CD14-positive monocyte (primary cell): ENCODE results near the gene RAB20. TPM values are rescaled to one million over a fixed set of nuclear protein-coding genes. Genes with fewer than 3 reads are reported as not detected.

Source experiments
- DNase-seq, 3 donors: peaks; one replicate each; pipeline ENCODE4 v3.0.0-alpha.2; 2011 to 2022
- H2AFZ ChIP-seq: 2 replicates; pipeline ENCODE4 v1.6.0; 2012; ENCODE audit warnings: mild to moderate bottlenecking, low read depth, low read length, inconsistent platforms; ENCODE audit not compliant: insufficient read depth, poor library complexity, severe bottlenecking
- H3K27ac ChIP-seq, 2 donors: 1 replicate in 1 of 2; 2 replicates in 1 of 2; pipeline ENCODE4 v1.5.1; 2012 to 2013; ENCODE audit warnings: low read length in 2 of 2, control low read depth in 1 of 2, inconsistent platforms in 1 of 2, low read depth in 1 of 2, mild to moderate bottlenecking in 1 of 2
- H3K27me3 ChIP-seq, 2 donors: one replicate each; pipeline versions ENCODE4 v1.6.0 to v1.6.1; 2011 to 2013; ENCODE audit warnings: low read length in 2 of 2; ENCODE audit not compliant: control insufficient read depth in 2 of 2, insufficient read depth in 2 of 2
- H3K36me3 ChIP-seq, 2 donors: replicated peaks in 1 of 2; 1 replicate in 1 of 2; 2 replicates in 1 of 2; pipeline versions ENCODE4 v1.5.1 to v1.6.1; 2012 to 2013; ENCODE audit warnings: low read length in 2 of 2, control low read depth in 1 of 2, inconsistent platforms in 1 of 2, mild to moderate bottlenecking in 1 of 2; ENCODE audit not compliant: insufficient read depth in 2 of 2, control insufficient read depth in 1 of 2
- H3K4me1 ChIP-seq, 2 donors: 1 replicate in 1 of 2; 2 replicates in 1 of 2; pipeline versions ENCODE4 v1.5.1 to v1.6.1; 2012 to 2013; ENCODE audit warnings: low read length in 2 of 2, control low read depth in 1 of 2, inconsistent platforms in 1 of 2, mild to moderate bottlenecking in 1 of 2, moderate library complexity in 1 of 2; ENCODE audit not compliant: insufficient read depth in 2 of 2, control insufficient read depth in 1 of 2
- H3K4me2 ChIP-seq: replicated peaks from 2 replicates; pipeline ENCODE3; 2012; ENCODE audit warnings: low read length, moderate library complexity, mild to moderate bottlenecking; ENCODE audit not compliant: poor library complexity, severe bottlenecking; ENCODE audit errors: extremely low read depth
- H3K4me3 ChIP-seq, 3 experiments: fragments of 200-600 bp in 1 of 3; sonication (generic) in 1 of 3; replicated peaks in 1 of 3; 1 replicate in 2 of 3; 2 replicates in 1 of 3; pipeline ENCODE4 v1.5.1; 2011 to 2013; ENCODE audit warnings: low read length in 3 of 3, mild to moderate bottlenecking in 3 of 3, control low read depth in 2 of 3, low read depth in 2 of 3, inconsistent platforms in 1 of 3, moderate library complexity in 1 of 3
- H3K79me2 ChIP-seq: 2 replicates; pipeline ENCODE4 v1.6.0; 2012; ENCODE audit warnings: mild to moderate bottlenecking, control low read depth, inconsistent platforms, low read length, moderate library complexity; ENCODE audit not compliant: insufficient read depth
- H3K9ac ChIP-seq: 2 replicates; pipeline ENCODE4 v1.6.0; 2017; ENCODE audit warnings: low read length, mild to moderate bottlenecking; ENCODE audit not compliant: insufficient read depth, poor library complexity, severe bottlenecking
- H3K9me3 ChIP-seq, 2 donors: replicated peaks in 1 of 2; 1 replicate in 1 of 2; 2 replicates in 1 of 2; pipeline versions ENCODE4 v1.5.1 to v1.6.1; 2012 to 2013; ENCODE audit warnings: low read length in 2 of 2, control low read depth in 1 of 2; ENCODE audit not compliant: control insufficient read depth in 1 of 2, insufficient read depth in 1 of 2
- H4K20me1 ChIP-seq: 2 replicates; pipeline ENCODE4 v1.6.0; 2012; ENCODE audit warnings: mild to moderate bottlenecking, low read length, control low read depth, moderate library complexity; ENCODE audit not compliant: insufficient read depth
- H3K27ac Mint-ChIP-seq, 7 donors: one replicate each; pipeline ENCODE4 v1.8.0; 2020; ENCODE audit warnings: mild to moderate bottlenecking in 7 of 7, mixed read lengths in 7 of 7, moderate library complexity in 6 of 7, inconsistent platforms in 2 of 7
- H3K27me3 Mint-ChIP-seq, 3 donors: one replicate each; pipeline ENCODE4 v1.8.0; 2021 to 2022; ENCODE audit warnings: low read depth in 3 of 3, mild to moderate bottlenecking in 3 of 3, mixed read lengths in 3 of 3, moderate library complexity in 3 of 3, inconsistent platforms in 1 of 3
- H3K36me3 Mint-ChIP-seq, 2 donors: one replicate each; pipeline ENCODE4 v1.8.0; 2020; ENCODE audit warnings: mixed read lengths in 2 of 2, inconsistent platforms in 1 of 2, mild to moderate bottlenecking in 1 of 2
- H3K4me1 Mint-ChIP-seq: one replicate; pipeline ENCODE4 v1.8.0; 2020; ENCODE audit warnings: mild to moderate bottlenecking, mixed read lengths
- H3K4me3 Mint-ChIP-seq, 2 donors: one replicate each; pipeline ENCODE4 v1.8.0; 2020; ENCODE audit warnings: mild to moderate bottlenecking in 2 of 2, mixed read lengths in 2 of 2, moderate library complexity in 1 of 2
- H3K9me3 Mint-ChIP-seq, 7 donors: one replicate each; pipeline ENCODE4 v1.8.0; 2020 to 2022; ENCODE audit warnings: mixed read lengths in 7 of 7, mild to moderate bottlenecking in 6 of 7, moderate library complexity in 6 of 7, inconsistent platforms in 2 of 7
- CTCF ChIP-seq: fragments of 200-600 bp; IDR thresholded peaks from one replicate; pipeline ENCODE4 v1.8.0; 2022; ENCODE audit warnings: antibody characterized with exemption, mild to moderate bottlenecking
- WGBS: methylation state at CpG from one replicate; pipeline ENCODE4 v1.1.5; 2013; ENCODE audit warnings: missing lambda C conversion rate; ENCODE audit not compliant: insufficient coverage; 5-methylcytosine and 5-hydroxymethylcytosine counted together
- intact Hi-C, 2 donors: fragments of 100-400 bp; cut with micrococcal nuclease; formaldehyde crosslinking; loops; one replicate each; pipeline versions ENCODE4 v1.15.0 to v1.15.1; 2023
- polyA plus RNA-seq, 3 donors: library from polyadenylated mRNA; depleted of rRNA in 1 of 3; unstranded in 2 of 3; stranded (reverse) in 1 of 3; fragments of 300-500 nt in 2 of 3; fragments of >200 nt in 1 of 3; fragmentation: Illumina TruSeq in 2 of 3; gene quantifications; 1 replicate in 2 of 3; 2 replicates in 1 of 3; pipeline ENCODE4 v1.2.3, GENCODE V29; 2012 to 2021

The RAB20 gene
- polyA plus RNA-seq, 3 donors: 37.8 to 77.5 (median 43.1) TPM

GRCh38 chr13:110506859-110507566 lies 54.5 kb downstream of the RAB20 start:
- Histone ChIP-seq H2AFZ (no peak overlapping the region), H3K9ac (no peak overlapping the region)
- H3K9me3 Mint-ChIP-seq: no peaks in the 10 kb centered on the region

GRCh38 chr13:110506396-110506795 lies 55.1 kb downstream of the RAB20 start:
- Histone ChIP-seq H2AFZ (no peak overlapping the region), H3K79me2 (no peaks in the 10 kb centered on the region), H4K20me1 (no peaks in the 10 kb centered on the region), H3K4me2 (no peak overlapping the region), H3K4me1 (peaks cover 12 to 22% of the 10 kb centered on the region in 2 donors), H3K36me3 (no peaks in the 10 kb centered on the region), H3K27ac (no peak overlapping the region), H3K4me3 (no peak overlapping the region), H3K9ac (no peak overlapping the region), H3K27me3 (no peaks in the 10 kb centered on the region), H3K9me3 (no peaks in the 10 kb centered on the region)
- peaks cover 0 to 3% (median 0%) of the 10 kb centered on the region in 7 donors for H3K9me3 Mint-ChIP-seq
- no peak overlapping the region for H3K27ac Mint-ChIP-seq
- TF ChIP-seq CTCF: no peak
- peaks cover 28% of the 10 kb centered on the region for H3K4me1 Mint-ChIP-seq
- WGBS: 96% methylated on average over 16 of the region's 18 CpGs
- H3K4me3 Mint-ChIP-seq: no peak overlapping the region
- no peaks in the 10 kb centered on the region for H3K36me3 Mint-ChIP-seq
- DNase-seq: no peak
- intact Hi-C loops: no loop called here
- no peaks in the 10 kb centered on the region for H3K27me3 Mint-ChIP-seq

More at GRCh38 chr13:110506859-110507566, 54.5 kb downstream of the RAB20 start:
- H3K27me3 ChIP-seq: no peaks in the 10 kb centered on the region
- no peaks in the 10 kb centered on the region for H3K79me2 ChIP-seq
- no peak overlapping the region for H3K27ac ChIP-seq
- Mint-ChIP-seq H3K27me3 (no peaks in the 10 kb centered on the region), H3K4me3 (no peak overlapping the region), H3K4me1 (peaks cover 28% of the 10 kb centered on the region), H3K36me3 (no peaks in the 10 kb centered on the region), H3K27ac (no peak overlapping the region)
- 59% methylated on average over 11 of the region's 17 CpGs for WGBS
- no peaks in the 10 kb centered on the region for H4K20me1 ChIP-seq
- H3K4me3 ChIP-seq: no peak overlapping the region
- H3K4me2 ChIP-seq: no peak overlapping the region
- intact Hi-C loops: no loop called here
- peaks cover 12 to 22% of the 10 kb centered on the region in 2 donors for H3K4me1 ChIP-seq
- no peak for TF ChIP-seq CTCF
- H3K9me3 ChIP-seq: no peaks in the 10 kb centered on the region
- H3K36me3 ChIP-seq: no peaks in the 10 kb centered on the region
- no peak for DNase-seq
